Fibroblast of the aortic adventitia (primary cell): ENCODE results near the gene MYOM3. TPM values are rescaled to one million over a fixed set of nuclear protein-coding genes. Genes with fewer than 3 reads are reported as not detected.

ENCODE experiments used
- DNase-seq: peaks from one replicate; pipeline ENCODE4 v3.0.0-alpha.2; 2010; ENCODE audit warnings: low read depth
- H3K4me3 ChIP-seq: 2 replicates; pipeline ENCODE4 v1.5.1; 2011; ENCODE audit warnings: low read depth, mild to moderate bottlenecking, control low read depth, low read length, moderate library complexity
- CTCF ChIP-seq: IDR thresholded peaks from 2 replicates; pipeline ENCODE4 v1.5.1; 2011; ENCODE audit warnings: mild to moderate bottlenecking, low read length, control low read depth, inconsistent platforms; ENCODE audit not compliant: insufficient read depth
- total RNA-seq: library from RNA; depleted of rRNA; stranded (reverse); fragments of >200 nt; gene quantifications from 2 replicates; pipeline ENCODE4 v1.2.3, GENCODE V29; 2012; ENCODE audit warnings: low replicate concordance

MYOM3 gene
- total RNA-seq, 1 donor = under 0.01 TPM

GRCh38 chr1:24098102-24098501 is 13.8 kb downstream of the MYOM3 start:
- no peak for TF ChIP-seq CTCF
- DNase-seq = no peak
- H3K4me3 ChIP-seq = no peak overlapping the region

GRCh38 chr1:24097663-24098062 is 14.3 kb downstream of the MYOM3 start:
- no peak for DNase-seq
- no peak for TF ChIP-seq CTCF
- H3K4me3 ChIP-seq = no peak overlapping the region

DNA sequence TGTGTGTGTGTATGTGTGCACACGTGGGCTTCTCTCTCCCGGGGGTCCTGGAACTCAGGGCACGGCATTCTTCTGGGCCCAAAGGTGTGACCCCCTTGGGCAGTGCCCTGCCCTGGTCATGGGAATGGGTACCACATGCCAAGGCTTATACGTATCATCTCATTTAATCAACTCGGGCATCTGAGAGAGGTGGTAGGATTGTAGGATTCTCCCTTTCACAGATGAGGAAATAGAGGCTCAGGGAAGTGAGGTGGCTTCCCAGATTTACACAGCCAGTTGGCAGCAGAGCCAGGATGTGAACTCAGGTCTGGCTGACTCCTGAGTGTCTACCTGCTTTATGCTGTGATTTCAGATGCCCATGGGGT is 15.2 kb downstream of the MYOM3 start:
- H3K4me3 ChIP-seq = no peak overlapping the region
- TF ChIP-seq CTCF = no peak
- DNase-seq = no peak

- H3K4me3 ChIP-seq = no peak overlapping the region
- no peak for TF ChIP-seq CTCF
- DNase-seq = no peak
Measured at GRCh38 chr1:24096009-24096738, 15.8 kb downstream of the MYOM3 start.

DNA sequence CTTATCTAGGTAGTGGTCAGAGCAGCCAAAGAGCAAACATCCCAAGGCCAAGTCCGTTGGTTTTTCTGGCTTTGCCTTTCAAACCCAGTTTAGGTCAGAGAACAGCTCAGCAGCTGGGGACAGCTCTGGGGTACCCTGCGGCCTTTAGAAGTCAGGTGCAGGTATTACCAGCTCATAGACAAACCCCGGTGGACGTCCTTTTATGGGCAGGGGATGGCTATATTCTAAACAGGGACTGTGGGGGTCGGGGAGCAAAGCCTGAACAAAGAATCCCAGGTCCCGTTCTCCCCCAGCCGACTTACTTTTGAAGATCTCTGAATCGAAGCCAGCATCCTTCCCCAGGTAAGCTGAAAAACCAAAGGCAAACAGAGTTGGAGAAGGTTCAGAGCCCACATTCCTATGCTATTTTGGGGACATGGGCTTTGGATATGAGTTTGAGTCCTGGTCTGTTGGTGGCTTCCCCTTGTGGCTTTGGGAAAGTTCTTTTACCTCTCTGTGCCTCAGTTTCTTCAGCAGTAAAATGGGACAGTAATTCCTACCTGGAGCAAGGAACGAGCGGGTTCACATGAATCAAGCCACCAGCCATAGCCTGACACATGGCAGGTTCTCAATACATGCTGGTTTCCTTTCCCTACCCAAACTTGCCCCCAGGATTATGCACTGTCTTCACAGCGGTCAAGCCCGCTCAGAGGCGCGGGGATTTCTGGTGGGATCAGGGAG is 16.6 kb downstream of the MYOM3 start:
- TF ChIP-seq CTCF = no peak
- H3K4me3 ChIP-seq = no peak overlapping the region
- no peak for DNase-seq

DNA sequence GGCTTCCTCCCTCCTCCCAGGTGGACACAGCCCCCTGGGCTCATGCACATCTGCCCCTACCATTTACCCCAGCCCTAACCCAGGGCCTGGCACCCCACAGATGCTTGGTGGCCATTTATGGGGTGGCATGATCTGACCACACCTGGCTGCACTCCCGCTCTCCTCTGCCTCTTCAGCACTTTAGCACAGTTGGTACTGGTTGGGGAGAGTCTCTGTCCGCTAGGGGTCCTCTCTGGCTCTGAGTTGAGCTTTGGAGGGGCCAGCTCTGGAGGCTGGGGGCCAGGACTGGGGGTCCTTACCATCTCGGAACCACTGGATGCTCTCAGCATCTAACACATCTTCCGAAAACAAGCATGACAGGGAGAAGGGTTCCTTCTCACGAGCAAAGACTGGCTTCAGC is 17.4 kb downstream of the MYOM3 start:
- TF ChIP-seq CTCF = no peak
- DNase-seq = no peak
- no peak overlapping the region for H3K4me3 ChIP-seq

DNA sequence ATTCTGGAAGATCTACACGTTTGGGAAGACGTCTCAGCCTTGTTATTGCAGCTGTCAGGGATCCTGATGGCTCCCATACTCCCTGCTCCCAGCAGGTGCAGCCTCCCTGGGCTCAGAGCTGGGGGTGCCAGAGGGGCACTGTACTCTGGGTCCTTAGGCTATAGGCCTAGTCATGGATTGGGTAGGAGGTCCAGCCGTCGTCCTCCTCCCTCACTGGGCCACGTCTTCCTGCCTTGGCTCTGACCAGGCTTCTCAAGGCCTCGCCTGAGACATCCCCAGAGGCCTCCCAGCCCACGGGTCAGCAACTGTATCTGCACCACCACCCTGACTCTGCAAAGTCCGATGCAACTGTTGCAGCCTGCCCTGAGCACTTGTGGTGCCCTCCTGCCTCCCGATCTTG is 18.2 kb downstream of the MYOM3 start:
- TF ChIP-seq CTCF = no peak
- no peak for DNase-seq
- H3K4me3 ChIP-seq = no peak overlapping the region
